HEK293T (cell line): Measurements from ENCODE around the gene NAPA.

Experiments
- BHLHE40 ChIP-seq: fragments of 450-650 bp; IDR thresholded peaks from 2 replicates; pipeline ENCODE4 v1.6.1; 2016; ENCODE audit warnings: mild to moderate bottlenecking, moderate library complexity, borderline replicate concordance
- ELF4 ChIP-seq: fragments of 450-650 bp; IDR thresholded peaks from 2 replicates; pipeline ENCODE4 v1.6.1; 2017; ENCODE audit warnings: antibody characterized with exemption
- FOXK2 ChIP-seq: fragments of 450-650 bp; IDR thresholded peaks from 2 replicates; pipeline ENCODE4 v1.6.1; 2016; ENCODE audit warnings: mild to moderate bottlenecking
- HDGF ChIP-seq: fragments of 450-650 bp; IDR thresholded peaks from 2 replicates; pipeline ENCODE4 v1.6.1; 2017; ENCODE audit warnings: antibody characterized with exemption, borderline replicate concordance
- NFRKB ChIP-seq: fragments of 450-650 bp; IDR thresholded peaks from 2 replicates; pipeline ENCODE4 v1.6.1; 2016; ENCODE audit warnings: mild to moderate bottlenecking, moderate library complexity
- SP1 ChIP-seq: fragments of 450-650 bp; IDR thresholded peaks from 2 replicates; pipeline ENCODE4 v1.6.1; 2017

DNA sequence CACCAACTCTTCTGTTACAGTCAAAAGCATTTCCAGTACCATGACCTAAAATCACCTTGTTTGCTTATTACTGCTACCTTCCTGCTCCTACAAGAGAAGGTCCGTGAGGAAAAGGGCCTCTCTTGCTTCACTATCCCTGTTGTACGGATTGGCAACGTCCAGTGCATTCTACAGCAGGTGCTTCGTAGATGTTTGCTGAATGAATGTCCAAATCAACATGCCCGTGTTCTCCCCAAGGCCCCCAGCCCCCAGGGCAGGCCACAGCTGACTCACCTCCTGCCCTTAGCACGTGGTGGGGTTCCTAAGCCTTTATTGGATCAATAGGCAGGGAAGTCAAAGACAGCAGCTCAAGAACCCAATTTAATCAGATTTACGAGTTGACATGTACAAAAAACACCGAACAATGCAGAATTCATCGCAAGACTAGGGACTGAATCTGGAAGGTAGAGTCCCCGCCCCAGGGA, 5.5 kb upstream of the NAPA start:
- TF ChIP-seq FOXK2 = no peak
- TF ChIP-seq SP1 = no peak
- TF ChIP-seq HDGF = no peak
- no peak for TF ChIP-seq BHLHE40
- no peak for TF ChIP-seq NFRKB
- no peak for TF ChIP-seq ELF4
